ENCODE measurements around the gene PACRG. TPM values are rescaled to one million over a fixed set of nuclear protein-coding genes. Genes with fewer than 3 reads are reported as not detected.

Gene PACRG
- total and polyA plus RNA-seq, 2 of the 13 experiments (the other 11 are each of a cell fraction or from before 2014, with no cell fraction given), result 0.13 TPM; not detected in 1

DNA sequence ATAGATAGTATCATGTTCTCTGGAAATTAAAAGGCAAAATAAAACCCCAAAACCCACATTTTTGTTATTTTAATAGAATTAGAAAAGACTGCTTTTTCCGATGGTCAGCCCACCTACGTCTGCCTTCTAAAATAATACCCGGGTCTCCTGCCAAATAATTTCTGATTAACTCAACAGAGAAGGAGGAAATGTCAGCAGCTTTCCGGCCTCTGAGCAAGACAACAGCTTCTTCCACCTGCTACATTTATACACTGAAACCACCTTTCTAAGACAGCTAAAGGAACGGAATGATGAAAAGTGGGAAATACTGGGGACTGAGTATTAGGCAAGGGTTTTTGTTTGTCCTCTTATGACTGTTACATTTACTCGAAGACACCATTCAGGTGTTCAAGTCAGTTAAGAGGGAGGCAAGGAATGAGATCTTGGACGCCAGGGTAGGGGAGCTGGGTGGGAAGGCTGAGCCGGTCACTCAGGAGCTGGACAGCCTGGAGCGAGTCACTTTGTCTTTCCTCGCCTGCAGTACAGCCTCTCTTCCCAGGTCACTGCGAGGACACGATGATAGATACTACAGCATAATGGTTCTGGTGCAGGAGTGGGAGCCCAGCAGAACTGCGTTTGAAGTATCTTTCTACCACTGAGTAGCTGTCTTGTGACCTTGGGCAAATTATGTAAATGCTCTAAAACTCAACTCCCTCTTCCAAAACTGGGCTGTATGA, 590.5 kb downstream of the PACRG start:
- POLR2A ChIA-PET, result no interaction called here
- in situ Hi-C loops (cut with HindIII; ENCODE audit: extremely low pct_ligation_motif_present, low pct_unique_long_range_greater_than_20kb), result no loop called here
- Histone ChIP-seq H3K4me2 (ENCODE audit: low read depth, low read length) (no peak overlapping the region), H3K9ac (ENCODE audit: insufficient read depth, low read depth, low read length) (no peak overlapping the region), H3K9me3 (ENCODE audit: low read length) (no peaks in the 10 kb centered on the region), H3K27ac (ENCODE audit: extremely low read length, insufficient read depth, low read length) (no peak overlapping the region), H3K27me3 (ENCODE audit: control insufficient read depth in 1 of 2, insufficient read depth in 2 of 2, low read length in 2 of 2) (peaks cover 0 to 13% of the 10 kb centered on the region in 2 experiments; a peak in 3 of 5 replicates), H4K20me1 (ENCODE audit: insufficient read depth, low read length) (no peaks in the 10 kb centered on the region), H3K79me2 (ENCODE audit: insufficient read depth, low read length) (no peaks in the 10 kb centered on the region), H3K36me3 (replicated peaks in 1 of 2; ENCODE audit: control insufficient read depth in 1 of 2, insufficient read depth in 2 of 2, low read length in 2 of 2) (no peaks in the 10 kb centered on the region), H3K4me3 (replicated peaks in 1 of 3; ENCODE audit: insufficient read depth in 1 of 3, low read depth in 2 of 3, low read length in 3 of 3) (no peak overlapping the region), H2AFZ (ENCODE audit: low read length) (no peak overlapping the region), H3K4me1 (ENCODE audit: insufficient read depth, low read length) (no peaks in the 10 kb centered on the region)
- ATAC-seq (no peak), FAIRE-seq (no peak), DNase-seq (ENCODE audit: low spot score) (no peak)
- CTCF ChIA-PET (ENCODE audit: low intra/inter-chr PET ratio, low total read pairs), result no interaction called here
- TF ChIP-seq MYNN (CRISPR knock-in tag; IDR thresholded peaks at IDR 0.05; ENCODE audit: low read depth), result no peak
- TF ChIP-seq, protein P1, sequence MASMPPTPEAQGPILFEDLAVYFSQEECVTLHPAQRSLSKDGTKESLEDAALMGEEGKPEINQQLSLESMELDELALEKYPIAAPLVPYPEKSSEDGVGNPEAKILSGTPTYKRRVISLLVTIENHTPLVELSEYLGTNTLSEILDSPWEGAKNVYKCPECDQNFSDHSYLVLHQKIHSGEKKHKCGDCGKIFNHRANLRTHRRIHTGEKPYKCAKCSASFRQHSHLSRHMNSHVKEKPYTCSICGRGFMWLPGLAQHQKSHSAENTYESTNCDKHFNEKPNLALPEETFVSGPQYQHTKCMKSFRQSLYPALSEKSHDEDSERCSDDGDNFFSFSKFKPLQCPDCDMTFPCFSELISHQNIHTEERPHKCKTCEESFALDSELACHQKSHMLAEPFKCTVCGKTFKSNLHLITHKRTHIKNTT (CRISPR knock-in tag; IDR thresholded peaks at IDR 0.05), result no peak
- no TSS peak for BruUV-seq (replicated peaks)
- WGBS (ENCODE audit: low lambda C conversion rate), result 68% methylated on average over 13 of the region's 13 CpGs
- intact Hi-C loops (cut with micrococcal nuclease; ENCODE audit: unreplicated experiment), result no loop called here

DNA sequence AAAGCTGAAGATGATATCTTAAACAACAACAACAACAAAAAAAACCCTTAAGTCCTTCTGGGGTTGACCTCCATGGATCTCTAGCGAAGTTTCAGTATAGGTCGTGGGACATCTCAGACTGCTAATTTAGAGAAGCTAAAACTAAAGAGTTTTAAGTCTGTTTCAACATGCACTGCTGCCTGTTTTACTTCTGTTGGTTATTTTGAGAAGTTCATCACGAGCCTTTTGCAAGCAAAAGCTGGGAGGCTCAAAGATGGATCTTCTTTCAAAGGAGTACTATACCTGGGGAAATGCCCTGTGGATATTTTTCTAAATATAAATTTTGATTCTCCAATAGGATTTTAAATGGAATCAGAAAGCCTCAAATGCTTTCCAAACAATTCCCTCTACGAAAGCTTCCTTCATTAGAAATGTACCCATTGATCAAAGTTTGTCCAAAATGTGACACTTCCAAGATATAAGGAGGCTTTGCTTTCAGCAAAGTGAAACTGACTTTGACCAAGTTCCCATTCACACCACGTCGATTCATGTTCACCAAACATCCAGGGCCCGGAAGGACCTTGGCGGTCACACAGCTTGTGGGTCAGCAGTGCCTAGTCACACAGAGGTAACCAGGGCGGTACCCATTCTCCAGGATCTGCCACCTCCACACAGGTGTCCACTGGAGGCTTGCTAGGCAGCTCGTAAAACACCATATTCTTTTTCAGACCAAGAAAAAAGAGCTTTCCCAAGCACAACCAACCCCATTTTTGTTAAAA, 592.0 kb downstream of the PACRG start:
- ATAC-seq (no peak), FAIRE-seq (no peak), DNase-seq (ENCODE audit: low spot score) (no peak)
- Histone ChIP-seq H4K20me1 (ENCODE audit: insufficient read depth, low read length) (no peaks in the 10 kb centered on the region), H3K79me2 (ENCODE audit: insufficient read depth, low read length) (no peaks in the 10 kb centered on the region), H2AFZ (ENCODE audit: low read length) (no peak overlapping the region), H3K27ac (ENCODE audit: extremely low read length, insufficient read depth, low read length) (no peak overlapping the region), H3K9ac (ENCODE audit: insufficient read depth, low read depth, low read length) (no peak overlapping the region), H3K4me1 (ENCODE audit: insufficient read depth, low read length) (peaks cover 7% of the 10 kb centered on the region), H3K4me3 (replicated peaks in 1 of 3; ENCODE audit: insufficient read depth in 1 of 3, low read depth in 2 of 3, low read length in 3 of 3) (no peak overlapping the region), H3K27me3 (ENCODE audit: control insufficient read depth in 1 of 2, insufficient read depth in 2 of 2, low read length in 2 of 2) (peaks cover 0 to 3% of the 10 kb centered on the region in 2 experiments; a peak in 2 of 5 replicates), H3K9me3 (ENCODE audit: low read length) (no peaks in the 10 kb centered on the region), H3K4me2 (ENCODE audit: low read depth, low read length) (no peak overlapping the region), H3K36me3 (replicated peaks in 1 of 2; ENCODE audit: control insufficient read depth in 1 of 2, insufficient read depth in 2 of 2, low read length in 2 of 2) (no peaks in the 10 kb centered on the region)
- WGBS (ENCODE audit: low lambda C conversion rate), result 48% methylated on average over 10 of the region's 10 CpGs
- intact Hi-C loops (cut with micrococcal nuclease; ENCODE audit: unreplicated experiment), result no loop called here
- in situ Hi-C loops (cut with HindIII; ENCODE audit: extremely low pct_ligation_motif_present, low pct_unique_long_range_greater_than_20kb), result no loop called here
- ChIA-PET CTCF (ENCODE audit: low intra/inter-chr PET ratio, low total read pairs) (no interaction called here), POLR2A (no interaction called here)
- no TSS peak for BruUV-seq (replicated peaks)
- no peak for TF ChIP-seq MXI1 (IDR thresholded peaks at IDR 0.05; ENCODE audit: borderline replicate concordance, low read depth, low read length)
- TF ChIP-seq, protein P2, sequence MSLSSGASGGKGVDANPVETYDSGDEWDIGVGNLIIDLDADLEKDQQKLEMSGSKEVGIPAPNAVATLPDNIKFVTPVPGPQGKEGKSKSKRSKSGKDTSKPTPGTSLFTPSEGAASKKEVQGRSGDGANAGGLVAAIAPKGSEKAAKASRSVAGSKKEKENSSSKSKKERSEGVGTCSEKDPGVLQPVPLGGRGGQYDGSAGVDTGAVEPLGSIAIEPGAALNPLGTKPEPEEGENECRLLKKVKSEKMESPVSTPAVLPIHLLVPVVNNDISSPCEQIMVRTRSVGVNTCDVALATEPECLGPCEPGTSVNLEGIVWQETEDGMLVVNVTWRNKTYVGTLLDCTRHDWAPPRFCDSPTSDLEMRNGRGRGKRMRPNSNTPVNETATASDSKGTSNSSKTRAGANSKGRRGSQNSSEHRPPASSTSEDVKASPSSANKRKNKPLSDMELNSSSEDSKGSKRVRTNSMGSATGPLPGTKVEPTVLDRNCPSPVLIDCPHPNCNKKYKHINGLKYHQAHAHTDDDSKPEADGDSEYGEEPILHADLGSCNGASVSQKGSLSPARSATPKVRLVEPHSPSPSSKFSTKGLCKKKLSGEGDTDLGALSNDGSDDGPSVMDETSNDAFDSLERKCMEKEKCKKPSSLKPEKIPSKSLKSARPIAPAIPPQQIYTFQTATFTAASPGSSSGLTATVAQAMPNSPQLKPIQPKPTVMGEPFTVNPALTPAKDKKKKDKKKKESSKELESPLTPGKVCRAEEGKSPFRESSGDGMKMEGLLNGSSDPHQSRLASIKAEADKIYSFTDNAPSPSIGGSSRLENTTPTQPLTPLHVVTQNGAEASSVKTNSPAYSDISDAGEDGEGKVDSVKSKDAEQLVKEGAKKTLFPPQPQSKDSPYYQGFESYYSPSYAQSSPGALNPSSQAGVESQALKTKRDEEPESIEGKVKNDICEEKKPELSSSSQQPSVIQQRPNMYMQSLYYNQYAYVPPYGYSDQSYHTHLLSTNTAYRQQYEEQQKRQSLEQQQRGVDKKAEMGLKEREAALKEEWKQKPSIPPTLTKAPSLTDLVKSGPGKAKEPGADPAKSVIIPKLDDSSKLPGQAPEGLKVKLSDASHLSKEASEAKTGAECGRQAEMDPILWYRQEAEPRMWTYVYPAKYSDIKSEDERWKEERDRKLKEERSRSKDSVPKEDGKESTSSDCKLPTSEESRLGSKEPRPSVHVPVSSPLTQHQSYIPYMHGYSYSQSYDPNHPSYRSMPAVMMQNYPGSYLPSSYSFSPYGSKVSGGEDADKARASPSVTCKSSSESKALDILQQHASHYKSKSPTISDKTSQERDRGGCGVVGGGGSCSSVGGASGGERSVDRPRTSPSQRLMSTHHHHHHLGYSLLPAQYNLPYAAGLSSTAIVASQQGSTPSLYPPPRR (CRISPR knock-in tag; IDR thresholded peaks at IDR 0.05; ENCODE audit: borderline replicate concordance), result no peak
- TF ChIP-seq, protein P3, sequence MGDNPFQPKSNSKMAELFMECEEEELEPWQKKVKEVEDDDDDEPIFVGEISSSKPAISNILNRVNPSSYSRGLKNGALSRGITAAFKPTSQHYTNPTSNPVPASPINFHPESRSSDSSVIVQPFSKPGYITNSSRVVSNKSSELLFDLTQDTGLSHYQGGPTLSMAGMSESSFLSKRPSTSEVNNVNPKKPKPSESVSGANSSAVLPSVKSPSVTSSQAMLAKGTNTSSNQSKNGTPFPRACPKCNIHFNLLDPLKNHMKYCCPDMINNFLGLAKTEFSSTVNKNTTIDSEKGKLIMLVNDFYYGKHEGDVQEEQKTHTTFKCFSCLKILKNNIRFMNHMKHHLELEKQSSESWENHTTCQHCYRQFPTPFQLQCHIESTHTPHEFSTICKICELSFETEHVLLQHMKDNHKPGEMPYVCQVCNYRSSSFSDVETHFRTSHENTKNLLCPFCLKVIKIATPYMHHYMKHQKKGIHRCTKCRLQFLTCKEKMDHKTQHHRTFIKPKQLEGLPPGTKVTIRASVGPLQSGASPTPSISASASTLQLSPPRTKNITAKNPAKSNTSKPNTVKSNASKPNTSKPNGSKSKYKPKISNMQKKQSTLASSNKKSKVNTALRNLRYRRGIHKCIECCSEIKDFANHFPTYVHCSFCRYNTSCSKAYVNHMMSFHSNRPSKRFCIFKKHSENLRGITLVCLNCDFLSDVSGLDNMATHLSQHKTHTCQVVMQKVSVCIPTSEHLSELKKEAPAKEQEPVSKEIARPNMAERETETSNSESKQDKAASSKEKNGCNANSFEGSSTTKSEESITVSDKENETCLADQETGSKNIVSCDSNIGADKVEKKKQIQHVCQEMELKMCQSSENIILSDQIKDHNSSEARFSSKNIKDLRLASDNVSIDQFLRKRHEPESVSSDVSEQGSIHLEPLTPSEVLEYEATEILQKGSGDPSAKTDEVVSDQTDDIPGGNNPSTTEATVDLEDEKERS (CRISPR knock-in tag; IDR thresholded peaks at IDR 0.05), result no peak
